GM21515 (cell line): ENCODE data around the gene WDR1.

Source experiments
- ATAC-seq: cut with Tn5 transposase; IDR thresholded peaks from one replicate; pipeline ENCODE4 v1.9.1; 2021; ENCODE audit not compliant: unreplicated experiment

The WDR1 gene, protein sequence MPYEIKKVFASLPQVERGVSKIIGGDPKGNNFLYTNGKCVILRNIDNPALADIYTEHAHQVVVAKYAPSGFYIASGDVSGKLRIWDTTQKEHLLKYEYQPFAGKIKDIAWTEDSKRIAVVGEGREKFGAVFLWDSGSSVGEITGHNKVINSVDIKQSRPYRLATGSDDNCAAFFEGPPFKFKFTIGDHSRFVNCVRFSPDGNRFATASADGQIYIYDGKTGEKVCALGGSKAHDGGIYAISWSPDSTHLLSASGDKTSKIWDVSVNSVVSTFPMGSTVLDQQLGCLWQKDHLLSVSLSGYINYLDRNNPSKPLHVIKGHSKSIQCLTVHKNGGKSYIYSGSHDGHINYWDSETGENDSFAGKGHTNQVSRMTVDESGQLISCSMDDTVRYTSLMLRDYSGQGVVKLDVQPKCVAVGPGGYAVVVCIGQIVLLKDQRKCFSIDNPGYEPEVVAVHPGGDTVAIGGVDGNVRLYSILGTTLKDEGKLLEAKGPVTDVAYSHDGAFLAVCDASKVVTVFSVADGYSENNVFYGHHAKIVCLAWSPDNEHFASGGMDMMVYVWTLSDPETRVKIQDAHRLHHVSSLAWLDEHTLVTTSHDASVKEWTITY

GRCh38 chr4:10116569-10117358, at the start of gene WDR1:
Gene WDR1, minus strand, starts transcription at chr4:10116799. Its CDS starts 133 bp downstream, at chr4:10116666.
- peak; percentile 91 for ATAC-seq

DNA sequence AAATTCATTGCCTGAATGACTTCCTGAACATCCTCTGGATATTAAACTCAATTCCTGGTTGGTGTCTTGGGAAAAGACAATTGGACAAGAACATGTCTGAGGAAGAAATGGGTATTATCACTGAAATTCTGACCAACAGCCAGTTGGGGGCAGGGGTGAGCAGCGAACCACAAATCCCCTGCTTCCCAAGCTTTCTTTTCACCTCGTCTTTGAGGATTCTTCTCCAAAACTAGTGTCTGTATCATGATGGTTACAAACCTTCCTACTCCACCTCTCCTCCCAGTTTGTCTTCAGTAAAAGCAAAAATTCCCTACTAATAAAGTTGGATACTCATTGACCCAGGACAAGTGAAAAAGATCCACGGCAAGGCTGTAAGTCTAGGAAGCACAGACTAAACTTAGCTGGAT, 48.3 kb upstream of the WDR1 start:
- no peak for ATAC-seq

- ATAC-seq, result no peak
These were observed 46.7 kb upstream of the WDR1 start for GRCh38 chr4:10163296-10163695.

GRCh38 chr4:10162341-10163000, 45.9 kb upstream of the WDR1 start:
- no peak for ATAC-seq

GRCh38 chr4:10161840-10162239, 45.2 kb upstream of the WDR1 start:
- ATAC-seq, result no peak

DNA sequence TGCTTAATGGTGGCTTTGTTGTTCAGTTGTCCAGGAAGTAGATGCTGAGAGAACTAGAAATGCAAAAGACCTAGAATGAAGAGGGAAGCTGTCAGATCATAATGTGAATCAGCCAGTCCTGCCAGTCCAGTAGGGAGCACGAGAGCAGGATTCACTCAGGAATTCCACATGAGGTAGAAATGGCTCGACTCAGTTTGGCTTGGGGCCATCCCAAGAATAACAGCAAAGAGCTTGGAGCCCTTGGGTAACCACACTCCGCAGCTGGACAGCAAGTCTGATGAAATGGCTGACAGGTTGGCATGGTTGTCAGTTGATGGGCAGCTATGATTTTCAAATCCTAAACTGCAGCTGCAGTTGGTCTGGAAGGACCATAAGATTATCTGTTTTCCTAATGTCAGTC, 44.5 kb upstream of the WDR1 start:
- ATAC-seq, result no peak

GRCh38 chr4:10160281-10160856, 43.8 kb upstream of the WDR1 start:
- no peak for ATAC-seq

- ATAC-seq, result no peak
These were observed 43.1 kb upstream of the WDR1 start for GRCh38 chr4:10159671-10160070.

DNA sequence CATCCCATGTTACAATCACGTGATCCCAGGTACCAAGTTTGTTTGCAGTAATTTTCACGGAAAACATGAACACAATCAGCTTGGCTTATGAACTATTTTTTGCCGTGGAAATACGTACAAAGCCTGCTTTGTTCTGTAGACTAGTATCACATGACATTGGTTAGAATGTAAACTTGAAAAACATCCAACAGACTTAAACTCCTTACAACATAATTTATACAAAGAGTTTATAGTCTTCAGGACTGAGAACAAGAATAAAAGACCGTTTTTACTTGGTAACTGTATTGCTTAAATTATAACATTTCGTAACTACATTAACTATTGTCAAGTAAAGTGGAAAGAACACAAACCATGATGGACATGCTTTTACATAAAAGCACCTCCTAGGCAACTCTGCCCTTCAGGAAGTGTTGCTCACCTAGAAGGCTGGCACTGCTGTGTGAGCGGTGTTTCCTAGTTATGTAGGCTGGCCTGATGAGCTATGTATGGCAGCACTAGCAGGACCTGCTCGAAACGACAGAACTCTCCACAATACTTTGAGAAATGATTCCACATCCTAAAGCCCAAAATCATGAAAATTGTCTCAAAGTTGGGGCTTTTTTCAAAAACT, 41.8 kb upstream of the WDR1 start:
- no peak for ATAC-seq

DNA sequence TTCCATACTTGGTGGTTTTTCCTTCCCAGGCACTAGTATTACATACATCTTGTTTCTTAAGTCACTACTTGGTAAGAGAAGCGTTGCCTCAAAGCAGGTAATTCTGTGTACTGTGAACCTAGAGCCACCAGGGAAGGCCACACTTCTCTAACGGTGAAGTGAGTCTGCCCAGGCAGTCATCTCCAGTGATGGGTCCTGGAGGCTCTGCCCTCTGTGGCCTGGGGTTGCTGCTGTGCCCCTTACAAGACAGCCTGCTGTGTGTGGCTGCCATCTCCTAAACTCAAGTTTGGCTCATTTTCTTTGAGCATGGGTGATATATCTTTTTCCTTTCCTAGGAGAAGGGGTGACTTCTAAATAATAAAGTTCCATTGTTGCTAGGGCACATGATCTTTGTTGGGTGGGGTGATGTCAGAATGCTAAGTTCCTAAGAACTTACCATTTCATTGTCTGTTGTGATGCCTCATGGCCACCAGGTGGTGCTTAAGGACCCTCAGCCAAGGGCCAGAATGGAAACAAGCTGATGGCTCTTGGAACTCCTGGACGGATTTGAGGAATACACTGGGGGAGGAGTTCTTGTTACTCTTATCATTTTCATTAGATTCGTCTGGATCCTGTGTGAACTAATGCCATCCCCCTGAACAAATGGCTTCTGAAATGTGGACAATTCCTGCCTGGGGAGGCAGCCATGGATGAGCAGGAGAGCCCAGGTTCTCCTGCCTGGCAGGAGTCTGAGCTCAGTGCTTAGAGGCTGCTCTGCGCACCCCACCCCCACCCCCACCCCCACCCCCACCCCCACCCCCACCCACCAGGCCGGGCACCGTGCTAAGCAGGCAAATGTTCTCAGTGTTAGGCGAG, 41.1 kb upstream of the WDR1 start:
- ATAC-seq, result peak; percentile 81

DNA sequence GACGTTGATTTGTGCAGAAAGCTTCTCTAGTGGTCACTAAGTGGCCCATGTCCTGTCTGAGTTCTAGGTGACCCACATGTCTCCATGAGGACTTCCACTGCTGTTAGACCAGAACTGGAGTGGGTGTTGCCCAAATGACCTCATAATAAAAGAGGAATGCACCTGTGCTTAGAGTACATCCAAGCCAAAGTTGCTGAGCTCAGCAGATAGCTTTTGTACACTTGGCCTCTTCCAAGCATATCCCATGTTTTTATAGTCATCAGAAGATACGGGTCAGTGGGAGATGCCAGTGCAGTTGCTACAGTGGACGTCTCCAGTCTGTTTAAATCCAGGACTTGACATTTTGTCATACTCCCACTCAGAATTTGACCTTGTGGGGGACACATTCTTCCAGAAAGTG, 37.6 kb upstream of the WDR1 start:
- ATAC-seq, result no peak

DNA sequence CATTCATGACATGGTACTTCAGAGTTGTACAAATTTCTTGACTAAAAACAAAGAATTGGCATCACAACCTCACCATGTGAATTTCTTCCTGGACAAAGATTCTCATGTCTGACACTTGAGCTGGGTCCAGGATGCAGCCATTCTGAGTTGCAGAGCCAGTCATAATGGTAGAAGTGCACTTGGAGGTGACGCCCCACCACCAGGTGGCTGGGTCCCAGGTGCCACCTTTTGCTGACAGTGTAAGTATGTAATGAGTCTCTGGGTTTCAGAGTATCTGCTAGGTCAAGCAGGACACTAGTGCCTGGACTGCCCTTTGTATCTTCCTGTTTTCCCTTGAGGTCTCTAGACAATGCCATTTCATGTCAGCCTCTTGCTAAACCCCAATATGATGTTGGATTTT, 36.6 kb upstream of the WDR1 start:
- ATAC-seq, result no peak

DNA sequence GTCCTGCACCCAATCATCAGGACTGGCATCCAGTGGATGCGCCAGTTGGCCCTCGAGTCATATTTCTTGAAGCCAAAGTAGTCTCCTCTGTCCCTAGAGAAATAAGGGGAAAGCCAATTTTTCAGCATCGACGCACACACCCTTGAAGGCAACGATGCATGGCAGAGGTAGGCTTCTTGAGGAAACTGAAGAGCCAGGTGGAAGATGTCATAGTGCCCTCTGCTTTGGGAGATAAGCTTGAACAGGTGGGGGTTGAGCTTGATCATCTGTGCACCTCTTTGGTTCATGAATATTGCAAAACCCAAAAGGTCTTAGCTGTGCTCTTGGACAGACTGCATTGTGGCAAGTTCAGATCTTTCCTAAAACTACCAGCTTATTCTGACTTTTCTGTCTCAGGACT, 34.6 kb upstream of the WDR1 start:
- peak; percentile 57 for ATAC-seq

- ATAC-seq, result no peak
These were observed 28.4 kb upstream of the WDR1 start for GRCh38 chr4:10144966-10145365.

DNA sequence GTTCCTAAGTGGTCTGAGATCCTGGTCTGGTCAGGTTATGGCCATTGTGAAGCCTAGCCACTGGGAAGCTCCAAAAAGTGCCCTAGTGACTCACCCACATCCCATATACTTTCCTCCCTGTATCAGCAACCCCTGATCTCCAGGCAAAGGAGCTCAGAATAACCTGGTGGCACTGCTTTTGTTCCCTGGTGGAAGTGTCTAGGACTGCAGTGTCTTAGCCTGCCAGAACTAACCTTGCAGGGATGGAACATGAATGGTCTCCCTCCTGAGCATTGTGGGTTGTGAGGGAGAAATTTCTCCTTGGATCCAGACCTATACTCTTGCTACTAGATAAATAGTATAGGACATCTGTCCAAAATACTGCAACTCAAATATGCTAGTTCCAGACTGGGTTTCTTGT, 27.9 kb upstream of the WDR1 start:
- no peak for ATAC-seq

DNA sequence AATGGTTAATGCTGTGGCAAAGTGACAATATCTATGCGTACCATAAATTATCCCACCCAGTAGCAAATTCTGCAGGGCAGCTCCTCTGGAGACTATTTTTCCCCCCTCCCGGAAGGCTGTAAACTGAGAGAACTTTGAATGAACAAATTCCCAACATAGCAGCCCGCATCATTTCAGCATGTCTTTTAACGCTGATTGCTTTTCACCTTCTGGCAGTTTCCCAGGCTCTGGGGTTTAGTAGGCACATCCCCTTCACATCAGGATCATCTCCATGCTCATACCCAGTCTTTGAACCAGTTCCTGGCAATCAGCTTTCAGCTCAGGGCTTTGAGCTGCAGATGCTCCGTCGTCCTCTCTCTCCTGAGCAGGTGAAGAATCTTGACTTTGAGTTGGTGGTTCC, 26.6 kb upstream of the WDR1 start:
- ATAC-seq, result no peak

- ATAC-seq, result no peak
These were observed 24.5 kb upstream of the WDR1 start for GRCh38 chr4:10140866-10141759.

DNA sequence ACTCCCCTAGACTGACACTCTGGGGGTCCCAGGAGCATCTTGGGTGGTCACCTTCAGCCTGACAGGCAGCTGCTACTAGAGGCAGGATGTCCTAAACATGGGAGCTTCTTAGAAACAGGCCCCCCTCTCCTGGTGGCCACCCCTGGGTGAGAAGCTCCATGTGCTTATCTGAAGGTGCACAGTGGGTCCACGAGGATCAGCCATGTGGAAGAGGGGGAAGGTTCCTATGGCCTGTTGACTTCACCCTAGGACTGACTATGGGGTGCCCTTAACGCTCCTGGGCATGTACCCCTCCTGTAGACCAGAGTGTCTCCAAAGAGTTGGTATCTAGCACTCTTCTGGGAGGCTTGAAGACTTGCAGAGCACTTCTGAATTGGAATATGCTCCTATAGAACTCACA, 22.9 kb upstream of the WDR1 start:
- no peak for ATAC-seq

- ATAC-seq, result no peak
These were observed 18.7 kb upstream of the WDR1 start for GRCh38 chr4:10135260-10135659.
